WI38 (cell line): ENCODE results near the gene POLA1.
"Not testable (repeated sequence)": the region's sequence is repeated elsewhere in the genome, so short reads cannot be mapped to it uniquely, and the experiment has no call there.

Source experiments
- H3K4me3 ChIP-seq: 2 replicates; pipeline ENCODE4 v1.5.1; 2011; ENCODE audit warnings: low read depth, mild to moderate bottlenecking, control low read depth, low read length
- CTCF ChIP-seq: IDR thresholded peaks from 2 replicates; pipeline ENCODE4 v1.5.1; 2012; ENCODE audit warnings: low read depth, mild to moderate bottlenecking, control low read depth, low read length

The POLA1 gene

DNA sequence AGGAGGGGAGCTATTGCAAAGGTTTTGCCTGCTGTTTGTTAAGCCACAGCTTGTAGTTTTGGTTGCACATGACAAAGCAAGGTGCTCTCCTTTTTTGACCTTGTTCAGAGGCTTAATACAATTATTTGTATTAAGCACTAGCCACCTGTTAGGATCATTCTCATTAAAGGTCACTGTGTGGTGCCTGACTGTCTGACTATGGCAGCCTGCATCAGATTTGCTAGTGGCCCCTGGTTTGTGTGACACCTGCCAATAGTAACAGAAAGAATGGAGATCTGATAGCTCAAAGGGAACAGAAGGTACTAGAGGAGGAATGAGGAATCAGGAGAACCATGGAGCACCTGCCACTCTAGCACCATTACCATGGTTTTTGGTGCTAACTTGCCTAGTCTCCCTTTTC, 102.5 kb downstream of the POLA1 start:
- TF ChIP-seq CTCF, result no peak
- H3K4me3 ChIP-seq, result no peak overlapping the region

- TF ChIP-seq CTCF, result no peak
- H3K4me3 ChIP-seq, result no peak overlapping the region
Measured at GRCh38 chrX:24799078-24799477, 105.4 kb downstream of the POLA1 start.

GRCh38 chrX:24799565-24799964, 105.8 kb downstream of the POLA1 start:
- no peak for TF ChIP-seq CTCF
- no peak overlapping the region for H3K4me3 ChIP-seq

DNA sequence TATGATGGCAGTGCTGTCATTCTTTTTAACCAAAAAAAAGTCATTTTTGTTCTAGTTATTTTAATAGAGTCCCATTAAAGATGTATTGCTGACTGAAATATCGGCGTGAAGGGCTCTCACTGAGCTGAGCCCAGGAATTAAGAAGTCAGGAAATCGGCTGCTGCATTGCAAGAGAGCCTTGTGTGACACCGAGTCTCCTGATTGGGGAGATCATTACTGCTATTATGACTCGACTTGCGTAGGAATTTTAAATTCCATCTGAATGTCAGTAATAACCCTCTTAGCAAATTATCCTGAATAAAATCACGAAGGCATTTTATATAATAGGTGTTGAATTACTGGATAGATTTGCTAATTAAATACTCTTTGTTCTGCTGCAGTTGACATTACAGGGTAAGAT, 111.5 kb downstream of the POLA1 start:
- no peak for TF ChIP-seq CTCF
- no peak overlapping the region for H3K4me3 ChIP-seq

DNA sequence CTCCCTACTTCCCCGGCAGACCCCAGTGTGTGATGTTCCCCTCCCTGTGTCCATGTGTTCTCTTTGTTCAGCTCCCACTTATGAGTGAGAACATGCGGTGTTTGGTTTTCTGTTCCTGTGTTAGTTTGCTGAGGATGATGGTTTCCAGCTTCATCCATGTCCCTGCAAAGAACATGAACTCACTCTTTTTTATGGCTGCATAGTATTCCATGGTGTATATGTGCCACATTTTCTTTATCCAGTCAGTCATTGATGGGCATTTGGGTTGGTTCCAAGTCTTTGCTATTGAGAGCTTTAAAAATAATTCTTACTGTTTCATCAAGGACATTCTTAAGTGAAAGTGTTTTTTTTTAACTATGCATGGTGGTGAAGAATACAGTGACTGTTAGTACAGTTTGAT, 126.1 kb downstream of the POLA1 start:
- not testable (repeated sequence) for H3K4me3 ChIP-seq

- no peak overlapping the region for H3K4me3 ChIP-seq
- no peak for TF ChIP-seq CTCF
Measured at GRCh38 chrX:24828147-24828546, 134.4 kb downstream of the POLA1 start.

DNA sequence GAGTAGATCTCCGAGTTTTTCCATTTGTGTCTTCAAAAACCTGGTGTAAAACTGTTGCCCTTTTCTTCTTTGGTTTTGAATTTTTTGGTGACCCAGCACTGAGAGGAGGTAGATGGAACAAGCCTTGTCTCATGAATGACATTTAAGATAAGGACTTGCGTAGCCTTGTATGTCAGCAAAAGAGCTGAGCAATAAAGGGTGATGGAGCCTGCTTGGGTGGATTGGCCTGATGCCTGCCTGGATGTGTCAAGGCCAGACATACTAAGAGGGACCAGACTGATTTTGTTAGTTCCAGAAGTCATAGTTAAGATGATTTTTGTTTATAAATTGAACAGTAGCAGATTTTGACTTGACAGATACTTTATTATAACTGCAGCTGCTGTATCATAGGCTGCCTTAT, 134.9 kb downstream of the POLA1 start:
- no peak for TF ChIP-seq CTCF
- H3K4me3 ChIP-seq, result no peak overlapping the region

DNA sequence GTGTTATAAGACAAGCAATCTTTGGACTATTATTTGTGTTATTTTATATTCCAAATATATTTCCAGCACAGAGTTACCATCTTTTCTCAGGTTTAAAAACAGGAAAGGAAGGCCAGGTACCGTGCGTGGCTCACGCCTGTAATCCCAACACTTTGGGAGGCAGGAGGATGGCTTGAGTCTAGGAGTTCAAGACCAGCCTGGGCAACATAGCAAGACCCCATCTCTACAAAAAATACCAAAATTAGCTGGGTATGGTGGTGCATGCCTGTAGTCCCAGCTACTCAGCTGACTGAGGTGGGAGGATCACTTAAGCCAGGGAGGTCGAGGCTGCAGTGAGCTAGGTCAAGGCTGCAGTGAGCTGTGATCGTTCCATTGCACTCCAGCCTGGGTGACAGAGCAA, 140.0 kb downstream of the POLA1 start:
- no peak overlapping the region for H3K4me3 ChIP-seq
- no peak for TF ChIP-seq CTCF
